ENCODE measurements around the gene SLC25A26.

SLC25A26 gene

GRCh38 chr3:66227051-66227450, 6.2 kb downstream of the SLC25A26 start:
- no peak for DNase-seq (ENCODE audit: low read depth)

GRCh38 chr3:66227915-66228314, 7.1 kb downstream of the SLC25A26 start:
- DNase-seq (ENCODE audit: low read depth), result no peak

GRCh38 chr3:66228707-66229106, 7.9 kb downstream of the SLC25A26 start:
- DNase-seq (ENCODE audit: low read depth), result peak; percentile 25

- DNase-seq (ENCODE audit: low read depth), result no peak
These were observed 9.1 kb downstream of the SLC25A26 start for GRCh38 chr3:66229931-66230330.

- no peak for DNase-seq (ENCODE audit: low read depth)
These were observed 12.2 kb downstream of the SLC25A26 start for GRCh38 chr3:66233033-66233432.

- DNase-seq (ENCODE audit: low read depth), result no peak
These were observed 15.5 kb downstream of the SLC25A26 start for GRCh38 chr3:66236281-66236680.

GRCh38 chr3:66237552-66237951, 16.8 kb downstream of the SLC25A26 start:
- DNase-seq (ENCODE audit: low read depth), result no peak

GRCh38 chr3:66239513-66240123, 18.8 kb downstream of the SLC25A26 start:
- no peak for DNase-seq (ENCODE audit: low read depth)

GRCh38 chr3:66241466-66241865, 20.7 kb downstream of the SLC25A26 start:
- DNase-seq (ENCODE audit: low read depth), result no peak

- no peak for DNase-seq (ENCODE audit: low read depth)
These were observed 22.1 kb downstream of the SLC25A26 start for GRCh38 chr3:66242788-66243464.

GRCh38 chr3:66248641-66249040, 27.8 kb downstream of the SLC25A26 start:
- no peak for DNase-seq (ENCODE audit: low read depth)

GRCh38 chr3:66253790-66254620, 33.2 kb downstream of the SLC25A26 start:
- peak; percentile 16 for DNase-seq (ENCODE audit: low read depth)

GRCh38 chr3:66255865-66256264, 35.1 kb downstream of the SLC25A26 start:
- DNase-seq (ENCODE audit: low read depth), result no peak

- DNase-seq (ENCODE audit: low read depth), result no peak
These were observed 36.0 kb downstream of the SLC25A26 start for GRCh38 chr3:66256806-66257205.

- DNase-seq (ENCODE audit: low read depth), result no peak
These were observed 38.9 kb downstream of the SLC25A26 start for GRCh38 chr3:66259566-66260255.

GRCh38 chr3:66260431-66260830, 39.6 kb downstream of the SLC25A26 start:
- no peak for DNase-seq (ENCODE audit: low read depth)

GRCh38 chr3:66261355-66261754, 40.6 kb downstream of the SLC25A26 start:
- DNase-seq (ENCODE audit: low read depth), result no peak

- DNase-seq (ENCODE audit: low read depth), result no peak
These were observed 44.8 kb downstream of the SLC25A26 start for GRCh38 chr3:66265649-66266048.

GRCh38 chr3:66266551-66266950, 45.8 kb downstream of the SLC25A26 start:
- no peak for DNase-seq (ENCODE audit: low read depth)

- DNase-seq (ENCODE audit: low read depth), result no peak
These were observed 46.2 kb downstream of the SLC25A26 start for GRCh38 chr3:66267031-66267430.

GRCh38 chr3:66267906-66268305, 47.1 kb downstream of the SLC25A26 start:
- no peak for DNase-seq (ENCODE audit: low read depth)

GRCh38 chr3:66268864-66269263, 48.1 kb downstream of the SLC25A26 start:
- no peak for DNase-seq (ENCODE audit: low read depth)
